ENCODE results near the gene UNKL. TPM values are rescaled to one million over a fixed set of nuclear protein-coding genes. Genes with fewer than 3 reads are reported as not detected.

The UNKL gene
- total RNA-seq, 2 donors from 2014 or later = 46.4 to 48.3 TPM

DNA sequence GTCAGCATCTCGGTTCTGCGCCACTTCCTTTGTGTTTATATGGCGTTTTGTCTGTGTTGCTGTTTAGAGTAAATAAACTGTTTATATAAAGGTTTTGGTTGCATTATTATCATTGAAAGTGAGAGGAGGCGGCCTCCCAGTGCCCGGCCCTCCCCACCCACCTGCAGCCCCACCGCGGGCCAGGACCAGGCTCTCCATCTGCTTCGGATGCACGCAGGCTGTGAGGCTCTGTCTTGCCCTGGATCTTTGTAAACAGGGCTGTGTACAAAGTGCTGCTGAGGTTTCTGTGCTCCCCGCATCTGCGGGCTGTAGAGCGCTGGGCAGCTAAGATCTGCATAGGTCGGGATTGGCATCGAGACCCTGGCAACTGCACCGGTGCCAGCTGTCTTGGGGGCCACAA, 89.2 kb downstream of the UNKL start:
- TF ChIP-seq, protein P1, sequence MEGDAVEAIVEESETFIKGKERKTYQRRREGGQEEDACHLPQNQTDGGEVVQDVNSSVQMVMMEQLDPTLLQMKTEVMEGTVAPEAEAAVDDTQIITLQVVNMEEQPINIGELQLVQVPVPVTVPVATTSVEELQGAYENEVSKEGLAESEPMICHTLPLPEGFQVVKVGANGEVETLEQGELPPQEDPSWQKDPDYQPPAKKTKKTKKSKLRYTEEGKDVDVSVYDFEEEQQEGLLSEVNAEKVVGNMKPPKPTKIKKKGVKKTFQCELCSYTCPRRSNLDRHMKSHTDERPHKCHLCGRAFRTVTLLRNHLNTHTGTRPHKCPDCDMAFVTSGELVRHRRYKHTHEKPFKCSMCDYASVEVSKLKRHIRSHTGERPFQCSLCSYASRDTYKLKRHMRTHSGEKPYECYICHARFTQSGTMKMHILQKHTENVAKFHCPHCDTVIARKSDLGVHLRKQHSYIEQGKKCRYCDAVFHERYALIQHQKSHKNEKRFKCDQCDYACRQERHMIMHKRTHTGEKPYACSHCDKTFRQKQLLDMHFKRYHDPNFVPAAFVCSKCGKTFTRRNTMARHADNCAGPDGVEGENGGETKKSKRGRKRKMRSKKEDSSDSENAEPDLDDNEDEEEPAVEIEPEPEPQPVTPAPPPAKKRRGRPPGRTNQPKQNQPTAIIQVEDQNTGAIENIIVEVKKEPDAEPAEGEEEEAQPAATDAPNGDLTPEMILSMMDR (conservative IDR thresholded peaks at IDR 0.05) = no peak
- Mint-ChIP-seq H3K36me3 (ENCODE audit: low read depth) (peaks cover 32% of the 10 kb centered on the region), H3K27me3 (ENCODE audit: insufficient read depth) (no peaks in the 10 kb centered on the region), H3K4me3 (no peak overlapping the region), H3K9me3 (no peaks in the 10 kb centered on the region), H3K27ac (no peak overlapping the region), H3K4me1 (no peaks in the 10 kb centered on the region)
- Histone ChIP-seq H3K9ac (ENCODE audit: extremely low read depth, low read length, poor library complexity, severe bottlenecking) (no peak overlapping the region), H3K4me1 (ENCODE audit: control insufficient read depth, insufficient read depth, low read length) (no peaks in the 10 kb centered on the region), H3K27me3 (ENCODE audit: control insufficient read depth, insufficient read depth, low read length, poor library complexity, severe bottlenecking) (no peaks in the 10 kb centered on the region), H3K4me3 (ENCODE audit: low read length) (no peak overlapping the region), H3K27ac (ENCODE audit: low read depth, low read length) (no peak overlapping the region), H3K36me3 (ENCODE audit: control insufficient read depth, insufficient read depth, low read length) (peaks cover 32% of the 10 kb centered on the region), H3K9me3 (ENCODE audit: control insufficient read depth, low read length) (no peaks in the 10 kb centered on the region)
- DNase-seq = no peak
- WGBS, 2 experiments (ENCODE audit: insufficient coverage in 1 of 2, insufficient read length in 1 of 2) = 93 to 94% methylated on average over 10 to 15 of the region's 15 CpGs

DNA sequence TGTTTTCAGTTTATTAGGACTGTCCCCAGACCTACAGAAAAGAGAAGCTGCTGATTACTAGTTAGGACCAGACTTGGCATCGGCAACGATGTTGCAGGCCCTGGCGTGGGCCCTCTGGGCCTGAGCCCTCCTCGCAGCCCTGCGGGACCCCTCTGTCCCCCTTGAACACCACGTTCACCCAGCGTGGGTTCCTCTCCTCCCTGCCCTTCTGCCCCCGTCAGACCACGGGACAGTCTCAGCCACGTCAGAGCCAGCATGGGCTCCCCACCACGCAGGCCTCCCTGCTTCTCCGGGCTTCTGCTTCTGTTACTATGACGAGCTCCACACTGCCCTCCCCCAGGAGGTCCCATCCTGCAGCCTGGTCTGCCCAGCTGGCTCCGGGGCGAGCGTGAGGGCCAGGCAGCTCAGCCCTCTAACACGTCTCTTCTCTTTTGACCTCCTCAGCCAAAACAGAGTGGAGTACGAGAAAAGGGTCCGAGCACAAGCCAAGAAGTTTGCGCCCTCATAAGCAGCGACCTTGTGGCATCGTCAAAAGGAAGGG, 90.1 kb downstream of the UNKL start:
- no peak overlapping the region for H3K27ac ChIP-seq (ENCODE audit: low read depth, low read length)
- WGBS, 2 experiments (ENCODE audit: insufficient coverage in 1 of 2, insufficient read length in 1 of 2) = 92 to 94% methylated on average over 15 to 22 of the region's 22 CpGs
- peaks cover 41% of the 10 kb centered on the region for H3K36me3 ChIP-seq (ENCODE audit: control insufficient read depth, insufficient read depth, low read length)
- Mint-ChIP-seq H3K4me1 (no peaks in the 10 kb centered on the region), H3K9me3 (no peaks in the 10 kb centered on the region), H3K27ac (peak overlapping the region; percentile 81), H3K4me3 (no peak overlapping the region), H3K36me3 (ENCODE audit: low read depth) (peaks cover 42% of the 10 kb centered on the region), H3K27me3 (ENCODE audit: insufficient read depth) (no peaks in the 10 kb centered on the region)
- H3K9me3 ChIP-seq (ENCODE audit: control insufficient read depth, low read length) = no peaks in the 10 kb centered on the region
- TF ChIP-seq, protein P1 (conservative IDR thresholded peaks at IDR 0.05) = no peak
- no peak overlapping the region for H3K4me3 ChIP-seq (ENCODE audit: low read length)
- no peak overlapping the region for H3K9ac ChIP-seq (ENCODE audit: extremely low read depth, low read length, poor library complexity, severe bottlenecking)
- no peak for DNase-seq
- H3K27me3 ChIP-seq (ENCODE audit: control insufficient read depth, insufficient read depth, low read length, poor library complexity, severe bottlenecking) = no peaks in the 10 kb centered on the region
- no peaks in the 10 kb centered on the region for H3K4me1 ChIP-seq (ENCODE audit: control insufficient read depth, insufficient read depth, low read length)

DNA sequence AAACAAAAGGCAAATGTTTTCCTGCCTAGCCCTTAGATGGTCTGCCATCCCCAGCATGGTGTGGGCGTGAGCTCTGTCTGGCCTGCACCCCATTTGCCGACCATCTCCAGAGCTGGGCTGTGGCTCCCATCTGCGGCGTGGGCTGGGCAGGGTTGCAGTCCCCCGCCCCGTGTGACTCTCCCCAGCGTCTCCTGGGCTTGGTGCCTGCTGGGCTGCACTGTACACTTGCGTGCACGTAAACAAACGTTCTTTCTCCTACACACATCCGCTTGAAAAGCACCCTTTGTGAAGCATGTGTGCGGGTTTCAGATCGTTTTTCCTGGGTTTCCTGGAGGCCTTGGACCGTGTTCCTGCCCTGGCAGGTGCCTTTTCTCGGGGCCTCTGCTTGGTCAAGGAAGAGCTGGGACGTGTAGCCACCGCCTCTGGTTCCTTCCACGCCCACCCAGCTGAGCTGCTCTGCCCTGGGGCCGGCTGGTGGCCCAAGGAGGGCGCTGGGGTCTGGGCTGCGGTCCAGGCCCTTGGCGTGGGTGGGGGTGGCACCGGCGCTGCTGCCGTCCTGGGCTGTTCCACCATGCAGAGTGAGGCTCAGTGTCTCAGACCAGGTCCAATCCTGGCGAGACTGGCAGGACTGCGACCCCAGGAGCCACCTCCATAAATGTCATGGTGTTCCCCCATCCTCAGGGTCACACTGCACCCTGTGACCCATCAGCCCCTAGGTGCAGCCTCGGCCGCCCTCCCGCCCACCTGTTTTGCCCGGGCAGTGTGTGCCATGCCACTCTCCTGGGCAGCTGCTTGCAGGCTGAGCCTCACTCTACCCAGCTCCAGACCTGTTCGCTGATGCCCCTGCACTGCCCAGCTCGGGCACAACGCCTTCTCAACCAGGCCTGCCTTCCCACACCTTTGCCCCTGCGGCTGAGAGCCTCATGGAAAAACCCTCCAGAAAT, 90.9 kb downstream of the UNKL start:
- H3K27ac ChIP-seq (ENCODE audit: low read depth, low read length) = no peak overlapping the region
- H3K36me3 ChIP-seq (ENCODE audit: control insufficient read depth, insufficient read depth, low read length) = peaks cover 49% of the 10 kb centered on the region
- Mint-ChIP-seq H3K27me3 (ENCODE audit: insufficient read depth) (no peaks in the 10 kb centered on the region), H3K27ac (peak overlapping the region; percentile 52), H3K36me3 (ENCODE audit: low read depth) (peaks cover 48% of the 10 kb centered on the region), H3K9me3 (no peaks in the 10 kb centered on the region), H3K4me1 (no peaks in the 10 kb centered on the region), H3K4me3 (no peak overlapping the region)
- 96 to 97% methylated on average over 29 to 35 of the region's 35 CpGs for WGBS, 2 experiments (ENCODE audit: insufficient coverage in 1 of 2, insufficient read length in 1 of 2)
- TF ChIP-seq, protein P1 (conservative IDR thresholded peaks at IDR 0.05) = no peak
- H3K9me3 ChIP-seq (ENCODE audit: control insufficient read depth, low read length) = no peaks in the 10 kb centered on the region
- no peaks in the 10 kb centered on the region for H3K27me3 ChIP-seq (ENCODE audit: control insufficient read depth, insufficient read depth, low read length, poor library complexity, severe bottlenecking)
- H3K4me3 ChIP-seq (ENCODE audit: low read length) = no peak overlapping the region
- H3K9ac ChIP-seq (ENCODE audit: extremely low read depth, low read length, poor library complexity, severe bottlenecking) = no peak overlapping the region
- DNase-seq = no peak
- no peaks in the 10 kb centered on the region for H3K4me1 ChIP-seq (ENCODE audit: control insufficient read depth, insufficient read depth, low read length)

Data from endodermal cell (in vitro differentiated cells).